Measurements from ENCODE around the gene FAM174C.

The FAM174C gene

GRCh38 chr19:1289686-1290025 is 14.3 kb downstream of the FAM174C start:
- H4K8ac ChIP-seq (ENCODE audit: low read depth, low read length): no peak overlapping the region
- peaks cover 7% of the 10 kb centered on the region for H3K27me3 ChIP-seq (ENCODE audit: insufficient read depth, low read length)
- H2BK12ac ChIP-seq (ENCODE audit: low read length): no peak overlapping the region
- H3K36me3 ChIP-seq (ENCODE audit: control insufficient read depth in 1 of 2, insufficient read depth in 2 of 2, low read length in 2 of 2): no peaks in the 10 kb centered on the region
- H3K4me3 ChIP-seq (ENCODE audit: low read depth, low read length): no peak overlapping the region
- H2AK5ac ChIP-seq (ENCODE audit: low read length): no peak overlapping the region
- no peak overlapping the region for H3K27ac ChIP-seq (ENCODE audit: low read depth, low read length)
- H4K12ac ChIP-seq (ENCODE audit: low read depth, low read length): no peak overlapping the region
- no peak for DNase-seq
- no peak overlapping the region for H3K14ac ChIP-seq (ENCODE audit: low read length)
- H2AFZ ChIP-seq (ENCODE audit: insufficient read depth, low read length, poor library complexity): no peak overlapping the region
- no peak overlapping the region for H2BK120ac ChIP-seq (ENCODE audit: insufficient read depth, low read length, poor library complexity)
- H3K79me1 ChIP-seq (ENCODE audit: low read length): no peaks in the 10 kb centered on the region
- H3K4ac ChIP-seq (ENCODE audit: low read depth, low read length): no peak overlapping the region
- H3K4me2 ChIP-seq (ENCODE audit: low read length): no peak overlapping the region
- H3K79me2 ChIP-seq (ENCODE audit: control insufficient read depth, insufficient read depth, low read length, poor library complexity): no peaks in the 10 kb centered on the region
- H2BK5ac ChIP-seq (ENCODE audit: low read depth, low read length, poor library complexity): no peak overlapping the region
- H3K4me1 ChIP-seq (ENCODE audit: control insufficient read depth in 1 of 2, insufficient read depth in 2 of 2, low read length in 2 of 2): peaks cover 0 to 6% of the 10 kb centered on the region in 2 experiments
- H3K9ac ChIP-seq (ENCODE audit: low read length): no peak overlapping the region
- no peak overlapping the region for H3K18ac ChIP-seq (ENCODE audit: low read length)
- H3K23ac ChIP-seq (ENCODE audit: low read length): no peak overlapping the region
- H4K91ac ChIP-seq (ENCODE audit: low read depth, low read length): no peak overlapping the region
- WGBS (ENCODE audit: extremely low coverage, insufficient coverage, insufficient read length): no CpG with 5 or more reads among the region's 19 CpGs
- no peaks in the 10 kb centered on the region for H3K9me3 ChIP-seq (ENCODE audit: insufficient read depth, low read depth, low read length)

- Histone ChIP-seq H4K8ac (ENCODE audit: low read depth, low read length) (no peak overlapping the region), H3K4me2 (ENCODE audit: low read length) (no peak overlapping the region), H3K4me3 (ENCODE audit: low read depth, low read length) (no peak overlapping the region), H3K4me1 (ENCODE audit: control insufficient read depth in 1 of 2, insufficient read depth in 2 of 2, low read length in 2 of 2) (peaks cover 0 to 6% of the 10 kb centered on the region in 2 experiments), H3K36me3 (ENCODE audit: control insufficient read depth in 1 of 2, insufficient read depth in 2 of 2, low read length in 2 of 2) (no peaks in the 10 kb centered on the region), H3K9me3 (ENCODE audit: insufficient read depth, low read depth, low read length) (no peaks in the 10 kb centered on the region), H2AFZ (ENCODE audit: insufficient read depth, low read length, poor library complexity) (no peak overlapping the region), H3K79me2 (ENCODE audit: control insufficient read depth, insufficient read depth, low read length, poor library complexity) (no peaks in the 10 kb centered on the region), H3K14ac (ENCODE audit: low read length) (no peak overlapping the region), H3K9ac (ENCODE audit: low read length) (no peak overlapping the region), H4K12ac (ENCODE audit: low read depth, low read length) (no peak overlapping the region), H2BK5ac (ENCODE audit: low read depth, low read length, poor library complexity) (no peak overlapping the region), H3K27ac (ENCODE audit: low read depth, low read length) (no peak overlapping the region), H4K91ac (ENCODE audit: low read depth, low read length) (no peak overlapping the region), H3K23ac (ENCODE audit: low read length) (no peak overlapping the region), H2BK12ac (ENCODE audit: low read length) (no peak overlapping the region), H3K79me1 (ENCODE audit: low read length) (no peaks in the 10 kb centered on the region), H2AK5ac (ENCODE audit: low read length) (no peak overlapping the region), H3K4ac (ENCODE audit: low read depth, low read length) (no peak overlapping the region), H3K27me3 (ENCODE audit: insufficient read depth, low read length) (peaks cover 7% of the 10 kb centered on the region), H2BK120ac (ENCODE audit: insufficient read depth, low read length, poor library complexity) (no peak overlapping the region), H3K18ac (ENCODE audit: low read length) (no peak overlapping the region)
- no peak for DNase-seq
- WGBS (ENCODE audit: extremely low coverage, insufficient coverage, insufficient read length): no CpG with 5 or more reads among the region's 24 CpGs
These were observed 14.9 kb downstream of the FAM174C start for GRCh38 chr19:1290196-1290702.

- Histone ChIP-seq H3K9ac (ENCODE audit: low read length) (no peak overlapping the region), H3K4me2 (ENCODE audit: low read length) (no peak overlapping the region), H4K12ac (ENCODE audit: low read depth, low read length) (no peak overlapping the region), H3K4me3 (ENCODE audit: low read depth, low read length) (no peak overlapping the region), H2BK120ac (ENCODE audit: insufficient read depth, low read length, poor library complexity) (no peak overlapping the region), H3K14ac (ENCODE audit: low read length) (no peak overlapping the region), H3K4ac (ENCODE audit: low read depth, low read length) (no peak overlapping the region), H2BK5ac (ENCODE audit: low read depth, low read length, poor library complexity) (no peak overlapping the region), H4K8ac (ENCODE audit: low read depth, low read length) (no peak overlapping the region), H4K91ac (ENCODE audit: low read depth, low read length) (no peak overlapping the region), H3K4me1 (ENCODE audit: control insufficient read depth in 1 of 2, insufficient read depth in 2 of 2, low read length in 2 of 2) (peaks cover 0 to 9% of the 10 kb centered on the region in 2 experiments), H3K18ac (ENCODE audit: low read length) (no peak overlapping the region), H3K36me3 (ENCODE audit: control insufficient read depth in 1 of 2, insufficient read depth in 2 of 2, low read length in 2 of 2) (no peaks in the 10 kb centered on the region), H3K9me3 (ENCODE audit: insufficient read depth, low read depth, low read length) (no peaks in the 10 kb centered on the region), H3K27ac (ENCODE audit: low read depth, low read length) (no peak overlapping the region), H3K79me1 (ENCODE audit: low read length) (no peaks in the 10 kb centered on the region), H2AK5ac (ENCODE audit: low read length) (no peak overlapping the region), H2BK12ac (ENCODE audit: low read length) (no peak overlapping the region), H2AFZ (ENCODE audit: insufficient read depth, low read length, poor library complexity) (no peak overlapping the region), H3K23ac (ENCODE audit: low read length) (no peak overlapping the region), H3K79me2 (ENCODE audit: control insufficient read depth, insufficient read depth, low read length, poor library complexity) (no peaks in the 10 kb centered on the region), H3K27me3 (ENCODE audit: insufficient read depth, low read length) (peaks cover 5% of the 10 kb centered on the region)
- no CpG with 5 or more reads among the region's 40 CpGs for WGBS (ENCODE audit: extremely low coverage, insufficient coverage, insufficient read length)
- DNase-seq: no peak
These were observed 15.6 kb downstream of the FAM174C start for GRCh38 chr19:1290703-1291651.

GRCh38 chr19:1291761-1292418 is 16.6 kb downstream of the FAM174C start:
- Histone ChIP-seq H3K4ac (ENCODE audit: low read depth, low read length) (no peak overlapping the region), H3K79me1 (ENCODE audit: low read length) (no peaks in the 10 kb centered on the region), H3K4me2 (ENCODE audit: low read length) (no peak overlapping the region), H3K14ac (ENCODE audit: low read length) (no peak overlapping the region), H4K8ac (ENCODE audit: low read depth, low read length) (no peak overlapping the region), H2AFZ (ENCODE audit: insufficient read depth, low read length, poor library complexity) (no peak overlapping the region), H3K18ac (ENCODE audit: low read length) (no peak overlapping the region), H2BK12ac (ENCODE audit: low read length) (no peak overlapping the region), H4K12ac (ENCODE audit: low read depth, low read length) (no peak overlapping the region), H3K9me3 (ENCODE audit: insufficient read depth, low read depth, low read length) (no peaks in the 10 kb centered on the region), H3K9ac (ENCODE audit: low read length) (no peak overlapping the region), H2BK5ac (ENCODE audit: low read depth, low read length, poor library complexity) (no peak overlapping the region), H3K23ac (ENCODE audit: low read length) (no peak overlapping the region), H3K4me1 (ENCODE audit: control insufficient read depth in 1 of 2, insufficient read depth in 2 of 2, low read length in 2 of 2) (peaks cover 0 to 3% of the 10 kb centered on the region in 2 experiments), H3K27me3 (ENCODE audit: insufficient read depth, low read length) (no peaks in the 10 kb centered on the region), H3K79me2 (ENCODE audit: control insufficient read depth, insufficient read depth, low read length, poor library complexity) (no peaks in the 10 kb centered on the region), H3K27ac (ENCODE audit: low read depth, low read length) (no peak overlapping the region), H3K36me3 (ENCODE audit: control insufficient read depth in 1 of 2, insufficient read depth in 2 of 2, low read length in 2 of 2) (no peaks in the 10 kb centered on the region), H2AK5ac (ENCODE audit: low read length) (no peak overlapping the region), H3K4me3 (ENCODE audit: low read depth, low read length) (no peak overlapping the region), H2BK120ac (ENCODE audit: insufficient read depth, low read length, poor library complexity) (no peak overlapping the region), H4K91ac (ENCODE audit: low read depth, low read length) (no peak overlapping the region)
- no peak for DNase-seq
- WGBS (ENCODE audit: extremely low coverage, insufficient coverage, insufficient read length): no CpG with 5 or more reads among the region's 25 CpGs

Measured in trophoblast cell (in vitro differentiated cells and primary cell).